ENCODE results near the gene LILRB2. TPM values are rescaled to one million over a fixed set of nuclear protein-coding genes. Genes with fewer than 3 reads are reported as not detected.
"Not testable (repeated sequence)": the region's sequence is repeated elsewhere in the genome, so short reads cannot be mapped to it uniquely, and the experiment has no call there.

LILRB2 gene
- total RNA-seq, 1 donor from 2014 or later: 1.7 TPM

DNA sequence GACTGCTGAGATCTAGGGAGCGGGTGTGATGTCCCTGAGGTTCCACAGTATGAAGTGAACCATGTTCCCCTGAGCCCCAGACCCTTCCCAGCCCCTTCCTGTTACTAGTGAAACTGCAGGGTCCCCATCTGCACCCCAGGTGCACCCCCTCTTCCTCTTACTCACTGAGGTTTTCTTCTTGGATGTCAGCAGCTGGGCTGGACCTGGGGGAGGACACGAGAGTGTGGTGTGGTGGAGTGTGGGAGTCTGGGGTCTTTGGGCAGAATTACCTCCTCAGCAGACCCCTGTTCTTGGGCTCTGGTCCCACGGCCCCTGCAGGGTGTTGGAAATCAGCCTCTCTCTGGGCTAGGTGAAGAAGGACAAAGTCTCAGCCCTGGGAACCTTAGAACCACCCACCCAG lies 35.0 kb downstream of the LILRB2 start:
- ATAC-seq (no peak), DNase-seq (ENCODE audit: low spot score) (no peak)

DNA sequence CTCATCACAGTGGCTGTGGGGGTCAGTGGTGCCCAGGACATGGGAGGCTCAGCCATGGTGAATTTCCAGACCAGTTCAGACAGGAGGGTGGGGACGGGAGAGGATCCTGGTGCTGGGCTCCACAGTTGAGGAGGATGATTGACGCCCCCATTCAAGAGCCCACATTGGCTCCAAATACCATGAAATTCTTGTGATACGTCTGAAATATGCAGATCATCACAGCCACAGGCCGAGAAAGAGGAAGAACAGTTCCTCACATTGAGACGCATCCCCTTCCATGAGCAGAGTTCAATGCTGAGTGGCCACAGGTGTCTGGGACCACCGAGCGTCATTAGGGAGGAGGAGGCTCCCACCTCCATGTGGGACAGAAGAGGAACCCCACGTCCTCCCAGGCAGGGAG lies 37.1 kb downstream of the LILRB2 start:
- ATAC-seq; DNase-seq (ENCODE audit: low spot score): not testable (repeated sequence)

DNA sequence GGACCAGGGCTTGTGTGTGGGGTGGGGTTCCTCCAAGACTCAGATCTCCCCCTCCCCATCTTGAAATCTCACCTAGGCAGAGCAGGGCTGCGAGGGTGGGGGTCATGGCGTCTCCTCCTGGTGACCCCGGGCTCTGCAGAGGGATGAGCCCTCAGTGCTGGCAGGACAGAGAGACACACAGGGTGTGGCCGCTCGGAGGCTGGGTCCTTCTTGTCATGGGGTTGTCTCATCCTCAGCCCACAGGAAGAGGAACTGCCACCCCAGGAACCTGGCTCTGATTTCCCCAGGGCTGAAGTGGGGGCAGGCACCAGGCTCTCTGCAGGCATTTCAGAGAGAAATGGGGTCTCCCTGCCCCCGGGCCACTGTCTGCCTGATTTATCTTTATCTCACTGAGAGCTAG lies 38.3 kb downstream of the LILRB2 start, which contains the start of gene LILRA6:
Gene LILRA6 (minus strand): TSS at position 145 of the 400 bp plus-strand sequence.
- peak; percentile 59 for ATAC-seq

DNA sequence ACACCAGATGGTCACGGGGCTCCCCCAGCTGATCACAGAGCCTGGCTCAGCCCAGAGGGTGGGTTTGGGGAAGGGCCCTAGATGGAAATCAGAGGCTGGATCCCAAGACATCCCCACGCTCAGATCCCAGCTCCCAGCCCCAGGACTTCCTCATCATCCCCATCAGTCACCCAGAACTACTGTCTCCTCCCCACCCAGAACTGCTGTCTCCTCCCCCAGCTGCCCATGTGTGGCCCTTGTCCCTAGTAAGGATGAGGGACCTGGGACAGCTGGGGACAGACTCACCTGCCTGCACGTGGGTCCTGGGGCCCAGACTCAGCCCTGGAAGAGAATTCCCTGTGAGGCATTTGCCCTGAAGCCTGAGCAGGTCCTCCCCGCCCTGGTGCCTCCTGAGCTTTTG lies 38.7 kb downstream of the LILRB2 start:
- peak; percentile 23 for ATAC-seq

More for the DNA sequence above, 38.3 kb downstream of the LILRB2 start, which contains the start of gene LILRA6:
- peak; percentile 45 for DNase-seq (ENCODE audit: low spot score)

DNA sequence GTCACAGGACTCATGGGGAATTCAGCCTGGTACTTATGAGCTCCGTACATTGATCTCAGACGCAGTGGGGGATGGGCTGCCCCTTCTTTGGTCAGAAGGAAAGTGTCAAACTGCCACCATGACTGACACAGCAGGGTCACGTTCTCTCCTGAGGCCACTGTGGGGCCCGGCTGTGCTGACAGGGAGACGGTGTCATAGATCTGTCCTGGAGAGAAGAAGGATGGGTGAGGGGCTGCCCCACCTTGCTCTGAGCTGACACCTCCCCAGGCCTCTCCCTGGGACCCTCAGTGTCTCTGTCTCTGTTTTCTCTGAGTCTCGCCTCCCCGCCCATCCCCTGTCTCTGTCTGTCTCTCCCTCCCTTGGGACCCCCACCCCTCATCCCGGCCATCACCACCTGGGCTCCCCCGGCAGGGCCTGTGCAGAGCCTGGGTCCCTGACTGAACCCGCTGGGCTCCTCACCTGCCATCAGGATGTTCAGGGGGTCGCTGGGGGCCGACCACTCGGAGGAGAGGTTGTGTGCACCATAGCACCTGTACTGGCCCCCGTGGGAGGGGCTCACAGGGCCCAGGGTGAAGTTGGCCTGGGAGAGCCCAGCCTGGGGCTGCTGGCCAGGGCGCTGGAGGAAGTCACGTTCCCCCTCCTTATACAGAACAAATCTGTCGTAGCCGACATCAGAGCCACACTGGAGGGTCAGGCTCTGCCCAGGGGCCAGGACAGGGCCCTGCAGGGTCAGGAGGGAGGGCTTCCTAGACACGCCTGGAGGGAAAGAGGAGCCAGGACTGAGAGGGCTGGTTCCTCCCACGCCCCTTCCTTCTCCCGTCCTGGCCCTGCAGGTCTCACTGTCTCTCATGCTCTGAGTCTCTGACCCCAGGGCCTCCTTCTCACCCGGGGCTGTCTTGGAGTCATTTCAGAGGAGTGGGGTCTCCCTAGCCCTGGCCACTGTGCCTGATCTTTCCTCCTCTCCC lies 40.3 kb downstream of the LILRB2 start:
- ATAC-seq: peak; percentile 36

More for the DNA sequence above, 38.7 kb downstream of the LILRB2 start:
- not testable (repeated sequence) for DNase-seq (ENCODE audit: low spot score)

DNA sequence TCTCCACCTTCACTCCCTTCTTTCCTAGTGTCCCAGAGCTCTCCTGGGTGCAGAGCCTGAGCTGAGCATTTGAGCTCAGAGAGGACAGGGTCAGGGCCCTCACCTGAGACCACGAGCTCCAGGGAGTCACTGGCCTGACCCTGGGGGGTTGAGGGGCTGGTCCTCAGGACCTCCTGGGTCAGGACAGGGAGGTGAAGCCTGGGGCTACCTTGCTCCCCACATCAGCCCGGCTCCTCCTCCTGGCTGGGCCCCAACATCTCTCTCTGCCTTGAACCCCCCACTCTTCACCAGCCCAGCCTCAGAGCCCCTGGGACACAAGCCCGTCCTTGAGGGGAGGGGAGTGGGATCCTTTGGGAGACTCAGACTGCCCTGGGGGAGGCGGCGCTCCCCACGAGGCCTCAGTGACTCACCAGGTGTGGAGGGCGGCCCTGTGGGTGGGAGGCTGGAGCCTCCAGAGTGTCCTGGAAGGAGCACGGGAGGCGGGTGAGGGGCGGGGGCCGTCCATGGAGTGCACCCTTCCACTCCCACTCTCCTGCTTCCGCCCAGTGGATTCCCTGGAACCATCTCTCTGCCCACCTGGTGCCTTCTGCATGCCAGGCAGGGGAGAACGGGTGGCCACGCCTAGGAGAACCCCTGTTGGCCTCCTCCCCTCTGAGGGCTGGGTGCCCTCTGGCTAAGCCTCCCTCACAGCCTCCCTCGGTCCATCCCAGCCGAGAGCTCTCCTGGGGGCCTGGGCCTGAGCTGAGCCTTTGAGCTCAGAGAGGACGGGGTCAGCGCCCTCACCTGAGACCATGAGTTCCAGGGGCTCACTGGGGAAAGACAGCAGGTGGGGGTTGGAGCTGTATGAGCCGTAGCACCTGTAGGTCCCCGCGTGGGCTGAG lies 41.2 kb downstream of the LILRB2 start:
- not testable (repeated sequence) for ATAC-seq

More for the DNA sequence above, 40.3 kb downstream of the LILRB2 start:
- peak; percentile 36 for DNase-seq (ENCODE audit: low spot score)

DNA sequence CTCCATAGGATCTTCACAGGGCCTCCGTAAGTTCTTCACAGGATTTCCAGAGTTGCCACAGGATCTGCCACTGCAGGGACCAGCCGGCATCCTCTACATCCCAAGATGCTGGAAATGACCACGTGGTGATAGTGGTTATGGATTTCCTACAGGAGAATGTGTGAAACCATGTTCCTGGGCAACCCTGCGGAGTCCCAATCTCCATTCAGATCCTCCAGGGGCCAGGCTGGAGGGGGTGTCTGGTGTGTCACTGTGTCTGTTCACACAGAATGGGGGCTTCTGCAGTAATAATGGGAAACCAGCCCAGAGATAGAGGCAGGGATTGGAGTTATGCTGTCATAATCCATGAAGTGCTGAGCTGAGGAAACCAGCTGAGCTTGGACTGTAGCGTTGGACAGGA lies 47.0 kb downstream of the LILRB2 start:
- ATAC-seq (no peak), DNase-seq (ENCODE audit: low spot score) (no peak)

More for the DNA sequence above, 41.2 kb downstream of the LILRB2 start:
- peak; percentile 40 for DNase-seq (ENCODE audit: low spot score)

DNA sequence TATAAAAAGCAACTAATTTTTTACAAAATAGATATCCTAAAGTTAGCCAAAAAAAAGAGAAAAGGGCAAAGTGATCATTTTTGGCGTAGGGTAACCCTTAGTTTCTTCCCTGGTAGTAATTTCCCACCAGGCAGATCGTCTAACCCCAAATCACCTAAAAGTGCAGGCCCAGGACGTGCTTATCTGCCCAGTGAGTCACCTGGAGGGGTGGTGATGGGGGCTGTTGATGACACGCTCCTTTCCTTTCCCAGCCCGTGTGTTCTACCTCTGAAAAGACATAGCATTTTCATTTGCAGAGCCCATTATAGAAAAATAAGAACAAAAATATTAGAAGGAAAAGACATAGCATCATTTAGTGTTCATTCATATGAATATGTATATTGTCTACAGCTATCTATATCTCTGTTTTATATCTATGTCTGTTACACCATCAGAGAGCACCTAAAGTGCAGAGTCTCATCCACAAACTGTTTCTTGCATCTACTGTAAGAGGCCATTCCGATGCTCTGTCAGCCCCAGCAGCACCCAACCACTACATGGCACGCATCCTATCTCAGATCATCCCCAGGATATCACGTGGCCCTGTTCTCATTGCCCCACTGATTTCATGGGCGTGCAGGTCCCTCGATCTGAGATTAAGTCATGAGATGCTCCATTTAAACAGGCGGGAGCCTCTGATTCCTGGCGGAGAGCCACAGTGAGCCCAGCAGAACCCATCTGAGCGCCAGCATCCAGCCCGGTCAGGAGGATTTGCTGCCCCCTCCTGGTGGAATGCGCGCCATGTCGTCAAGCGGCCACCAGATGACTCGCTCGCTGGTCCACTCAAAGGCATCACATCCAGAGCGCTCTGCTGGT lies 49.6 kb downstream of the LILRB2 start:
- ATAC-seq (peak; percentile 100), DNase-seq (ENCODE audit: low spot score) (peak; percentile 92)

DNA sequence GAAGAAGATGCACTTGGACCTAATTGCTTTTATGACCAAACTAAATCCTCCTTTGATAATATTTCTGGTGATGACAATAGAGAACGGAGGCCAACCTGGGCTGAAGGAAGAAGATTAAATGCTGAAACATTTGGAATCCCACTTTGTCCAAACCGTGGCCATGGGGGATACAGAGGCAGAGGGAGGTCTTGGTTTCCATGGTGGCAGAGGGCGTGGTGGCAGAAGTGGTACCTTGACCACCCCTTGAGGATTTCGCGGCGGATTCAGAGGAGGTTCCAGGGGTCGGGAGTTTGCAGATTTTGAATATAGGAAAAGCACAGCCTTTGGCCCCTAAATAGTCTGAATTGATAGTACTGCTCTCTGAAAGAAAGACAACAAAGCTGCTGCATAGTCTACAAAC lies 50.9 kb downstream of the LILRB2 start:
- DNase-seq (ENCODE audit: low spot score) (no peak), ATAC-seq (no peak)

DNA sequence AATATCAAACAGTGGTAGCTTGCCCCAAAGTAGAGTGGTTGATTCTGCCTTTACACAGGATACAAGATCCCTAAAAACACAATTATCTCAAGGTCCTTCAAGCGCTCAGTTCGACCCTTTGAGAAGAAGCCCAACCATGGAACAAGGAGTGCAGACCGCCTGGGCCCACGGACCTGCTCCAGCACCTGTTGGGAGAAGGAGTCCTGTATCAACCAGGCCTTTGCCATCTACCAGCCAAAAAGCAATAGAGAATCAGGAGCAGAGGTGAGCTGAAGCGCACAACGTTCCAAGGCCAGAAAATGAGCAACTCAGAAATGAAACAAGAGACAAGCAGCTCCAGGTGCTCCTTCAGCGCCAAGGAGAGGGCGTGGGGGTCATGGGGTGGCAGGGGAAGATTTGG lies 51.8 kb downstream of the LILRB2 start:
- ATAC-seq (no peak), DNase-seq (ENCODE audit: low spot score) (no peak)

DNA sequence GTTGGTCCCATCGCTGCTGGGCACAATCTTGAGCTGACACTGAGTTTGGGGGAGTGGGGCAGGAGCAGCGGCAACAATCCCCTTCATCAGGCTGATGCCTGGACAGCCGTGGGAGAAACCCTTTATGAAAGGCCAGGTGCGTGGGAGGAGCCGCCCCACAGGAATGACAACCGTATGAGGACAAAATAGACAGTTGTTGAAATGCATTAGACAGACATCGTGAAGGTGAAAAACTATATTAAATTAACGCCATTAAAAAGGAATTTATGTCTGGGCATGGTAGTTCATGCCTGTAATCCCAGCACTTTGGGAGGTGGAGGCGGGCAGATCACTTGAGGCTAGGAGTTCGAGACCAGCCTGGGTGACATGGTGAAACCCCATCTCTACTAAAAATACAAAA lies 56.3 kb downstream of the LILRB2 start:
- ATAC-seq; DNase-seq (ENCODE audit: low spot score): not testable (repeated sequence)

DNA sequence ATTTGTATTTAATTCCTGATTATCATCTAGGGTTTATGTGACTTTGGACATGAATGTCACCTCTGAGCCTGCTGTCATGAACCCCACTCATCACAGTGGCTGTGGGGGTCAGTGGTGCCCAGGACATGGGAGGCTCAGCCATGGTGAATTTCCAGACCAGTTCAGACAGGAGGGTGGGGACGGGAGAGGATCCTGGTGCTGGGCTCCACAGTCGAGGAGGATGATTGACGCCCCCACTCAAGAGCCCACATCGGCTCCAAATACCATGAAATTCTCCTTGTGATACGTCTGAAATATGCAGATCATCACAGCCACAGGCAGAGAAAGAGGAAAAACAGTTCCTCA lies 57.0 kb downstream of the LILRB2 start:
- DNase-seq (ENCODE audit: low spot score); ATAC-seq: not testable (repeated sequence)

Other genes with a start within 250 kb of the LILRB2 start
- gene VSTM1, start 217.2 kb downstream of the LILRB2 start, total RNA-seq: not detected
- not detected for gene TARM1, start 199.7 kb downstream of the LILRB2 start, total RNA-seq
- 0.91 TPM for gene OSCAR, start 180.3 kb downstream of the LILRB2 start, total RNA-seq
- 74.5 TPM for gene NDUFA3, start 178.3 kb downstream of the LILRB2 start, total RNA-seq
- gene TFPT, start 165.5 kb downstream of the LILRB2 start, total RNA-seq: 4.3 TPM
- gene PRPF31, start 165.4 kb downstream of the LILRB2 start, total RNA-seq: 23.2 TPM
- gene CNOT3, start 143.3 kb downstream of the LILRB2 start, total RNA-seq: 19.0 TPM
- gene LENG1, start 121.4 kb downstream of the LILRB2 start, total RNA-seq: 1.3 TPM
- 1.9 TPM for gene TMC4, start 108.0 kb downstream of the LILRB2 start, total RNA-seq
- gene MBOAT7, start 91.5 kb downstream of the LILRB2 start, total RNA-seq: 34.3 TPM
- 17.4 TPM for gene TSEN34, start 89.8 kb downstream of the LILRB2 start, total RNA-seq
- gene RPS9, start 80.3 kb downstream of the LILRB2 start, total RNA-seq: 482 TPM
- 1.2 TPM for gene LILRB3, start 58.1 kb downstream of the LILRB2 start, total RNA-seq
- 0.75 TPM for gene LILRA6, start 38.3 kb downstream of the LILRB2 start, total RNA-seq
- 8.7 TPM for gene LILRB5, start 23.8 kb downstream of the LILRB2 start, total RNA-seq
- 1.4 TPM for gene LILRA5, start 32.1 kb upstream of the LILRB2 start, total RNA-seq
- gene LILRA4, start 58.1 kb upstream of the LILRB2 start, total RNA-seq: not detected
- gene LAIR1, start 83.8 kb upstream of the LILRB2 start, total RNA-seq: 3.1 TPM
- 0.33 TPM for gene TTYH1, start 134.4 kb upstream of the LILRB2 start, total RNA-seq
- 57.8 TPM for gene LENG8, start 168.1 kb upstream of the LILRB2 start, total RNA-seq
- gene LENG9, start 182.7 kb upstream of the LILRB2 start, total RNA-seq: 2.2 TPM
- 2.4 TPM for gene CDC42EP5, start 192.2 kb upstream of the LILRB2 start, total RNA-seq
- not detected for gene LAIR2, start 221.7 kb upstream of the LILRB2 start, total RNA-seq

Measured in left lobe of liver (tissue), 2 donors.